VCaP (cell line): ENCODE data around the gene EFHD1.
A peak's percentile ranks its signal among the peaks of the same experiment; 100 is the strongest.

Experiments
- H3K27ac ChIP-seq: fragments of 450-650 bp; 2 replicates; pipeline ENCODE4 v1.5.1; 2017
- CTCF ChIP-seq: fragments of 450-650 bp; conservative IDR thresholded peaks from 2 replicates; pipeline ENCODE4 v1.5.1; 2017; ENCODE audit warnings: mild to moderate bottlenecking, moderate library complexity

The EFHD1 gene

GRCh38 chr2:232607011-232607410 lies 26.4 kb upstream of the EFHD1 start:
- TF ChIP-seq CTCF: no peak
- no peak overlapping the region for H3K27ac ChIP-seq

GRCh38 chr2:232609607-232610006 lies 23.8 kb upstream of the EFHD1 start:
- H3K27ac ChIP-seq: no peak overlapping the region
- TF ChIP-seq CTCF: no peak

DNA sequence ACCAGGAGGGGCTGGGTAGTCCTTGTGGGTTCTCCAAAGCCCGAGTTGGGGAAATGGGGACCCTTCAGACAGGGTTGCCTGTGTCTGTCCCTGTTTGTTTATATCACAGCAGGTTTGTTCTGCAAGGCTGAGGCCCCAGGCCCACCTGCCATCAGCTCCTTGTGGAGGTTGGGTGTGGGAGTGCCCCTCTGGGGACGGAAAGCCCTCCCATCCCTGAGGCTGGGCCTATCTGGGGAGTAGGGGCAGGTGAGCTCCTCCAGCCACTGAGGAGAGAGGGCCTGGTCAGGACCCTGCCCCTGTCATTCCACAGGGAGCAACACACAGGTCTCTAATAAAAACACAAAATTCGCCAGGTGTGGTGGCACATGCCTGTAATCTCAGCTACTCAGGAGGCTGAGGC lies 23.3 kb upstream of the EFHD1 start:
- no peak overlapping the region for H3K27ac ChIP-seq
- no peak for TF ChIP-seq CTCF

DNA sequence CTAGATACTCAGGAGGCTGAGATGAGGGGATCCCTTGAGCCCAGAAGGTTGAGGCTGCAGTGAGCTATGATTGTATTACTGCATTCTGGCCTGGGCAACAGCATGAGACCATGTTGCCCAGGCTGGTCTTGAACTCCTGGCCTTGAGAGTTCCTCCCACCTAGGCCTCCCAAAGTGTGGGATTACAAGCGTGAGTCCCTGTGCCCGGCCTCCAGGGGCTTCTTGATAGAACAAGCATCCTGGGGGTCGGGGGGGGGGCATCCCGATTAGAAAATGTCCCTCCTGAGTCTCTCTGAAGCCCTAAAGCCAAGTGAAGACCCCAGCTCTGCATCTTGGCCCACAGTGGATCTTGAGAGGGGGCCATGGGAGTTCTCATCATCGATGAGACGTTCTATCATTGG lies 22.3 kb upstream of the EFHD1 start:
- TF ChIP-seq CTCF: no peak
- H3K27ac ChIP-seq: no peak overlapping the region

DNA sequence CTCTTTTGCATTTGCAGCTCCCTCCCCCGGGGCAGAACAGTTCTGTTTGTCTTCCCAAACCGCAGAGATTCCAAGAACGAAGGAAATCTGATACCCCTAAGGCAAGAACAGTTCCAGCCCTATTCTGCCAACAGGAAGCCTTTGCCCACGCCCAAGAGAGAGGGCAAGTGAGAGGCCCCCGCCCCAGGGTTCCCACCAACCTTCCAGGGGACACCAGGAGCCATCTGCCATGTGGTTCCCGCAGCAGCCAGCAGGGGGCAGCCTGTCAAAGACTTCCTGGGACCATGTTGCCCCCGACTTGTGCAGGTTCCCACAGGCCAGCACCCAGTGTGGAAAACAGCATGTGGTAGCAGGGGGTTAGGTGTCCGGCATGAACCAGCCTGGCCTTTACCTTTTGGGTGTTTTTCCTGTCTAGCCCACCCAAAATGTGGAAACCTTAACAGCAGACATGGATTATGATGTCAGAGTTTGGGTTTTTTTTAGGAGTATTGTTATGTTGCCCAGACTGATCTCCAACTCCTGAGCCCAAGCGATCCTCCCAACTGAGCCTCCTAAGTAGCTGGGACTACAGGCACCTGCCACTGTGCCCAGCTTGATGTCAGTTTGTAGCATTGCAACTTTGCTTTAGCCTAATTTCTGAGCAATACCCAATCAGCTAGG lies 21.7 kb upstream of the EFHD1 start:
- H3K27ac ChIP-seq: no peak overlapping the region
- TF ChIP-seq CTCF: peak; percentile 69

DNA sequence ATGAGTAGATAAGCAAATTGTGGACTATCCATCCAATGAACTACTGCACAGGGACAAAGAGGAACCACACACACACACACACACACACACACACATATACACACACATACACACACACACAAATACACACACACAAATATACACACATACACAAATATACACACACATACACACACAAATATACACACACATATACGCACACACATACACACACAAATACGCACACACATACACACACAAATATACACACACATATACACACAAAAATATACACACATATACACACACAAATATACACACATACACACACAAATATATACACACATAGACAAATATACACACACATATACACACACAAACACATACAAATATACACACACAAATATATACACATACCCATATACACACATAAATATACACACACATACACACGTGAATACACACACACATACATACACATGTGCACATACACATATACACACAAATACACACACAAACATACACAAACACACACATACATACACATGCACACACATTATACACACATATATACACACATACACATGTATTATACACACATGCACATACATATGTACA lies 19.8 kb upstream of the EFHD1 start:
- H3K27ac ChIP-seq: no peak overlapping the region
- TF ChIP-seq CTCF: no peak

GRCh38 chr2:232615339-232615738 lies 18.1 kb upstream of the EFHD1 start:
- TF ChIP-seq CTCF: no peak
- H3K27ac ChIP-seq: no peak overlapping the region
